VCaP (cell line): ENCODE results near the gene NPTXR.

Experiments
- H3K27ac ChIP-seq: fragments of 450-650 bp; 2 replicates; pipeline ENCODE4 v1.5.1; 2017
- CTCF ChIP-seq: fragments of 450-650 bp; conservative IDR thresholded peaks from 2 replicates; pipeline ENCODE4 v1.5.1; 2017; ENCODE audit warnings: mild to moderate bottlenecking, moderate library complexity

Gene NPTXR

DNA sequence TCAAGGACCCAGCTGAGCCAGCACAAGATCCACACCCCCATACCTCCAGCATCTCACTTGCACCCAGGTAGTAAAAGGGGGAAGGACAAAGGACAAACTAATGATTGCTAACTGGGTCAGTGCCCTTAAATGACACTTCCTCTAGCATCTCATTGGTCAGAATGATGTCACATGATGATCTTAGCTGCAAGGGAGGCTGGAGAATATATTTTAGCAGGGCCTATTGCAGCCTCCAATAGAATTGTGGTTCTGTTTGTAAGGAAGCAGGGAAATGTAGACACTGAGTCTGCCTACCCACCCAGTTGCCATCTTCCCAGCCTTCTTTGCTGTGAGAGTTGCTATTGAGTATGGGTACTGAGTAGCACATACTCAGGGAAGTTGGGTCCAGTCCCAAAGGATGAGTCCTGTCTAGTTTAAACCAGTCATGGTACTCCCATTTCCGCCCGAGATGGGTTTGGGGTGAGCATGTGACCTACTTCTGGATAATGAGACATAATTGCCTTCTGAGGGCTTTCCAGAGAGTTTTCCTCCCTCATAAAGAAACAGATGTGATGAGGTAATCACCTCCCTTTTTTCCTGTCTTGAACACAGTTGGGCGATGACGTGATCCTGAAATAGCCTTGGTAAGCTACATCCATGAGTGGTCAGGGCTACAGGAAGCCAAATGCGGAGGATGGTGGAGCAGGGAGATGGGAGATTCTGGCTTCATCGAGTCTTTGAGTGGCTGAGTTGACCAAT, 44.4 kb downstream of the NPTXR start:
- no peak overlapping the region for H3K27ac ChIP-seq
- no peak for TF ChIP-seq CTCF

GRCh38 chr22:38798496-38798895, 45.3 kb downstream of the NPTXR start:
- no peak overlapping the region for H3K27ac ChIP-seq
- TF ChIP-seq CTCF, result no peak

- no peak for TF ChIP-seq CTCF
- no peak overlapping the region for H3K27ac ChIP-seq
These were observed 47.4 kb downstream of the NPTXR start for GRCh38 chr22:38796262-38796957.

GRCh38 chr22:38795569-38795968, 48.3 kb downstream of the NPTXR start:
- no peak overlapping the region for H3K27ac ChIP-seq
- TF ChIP-seq CTCF, result no peak

DNA sequence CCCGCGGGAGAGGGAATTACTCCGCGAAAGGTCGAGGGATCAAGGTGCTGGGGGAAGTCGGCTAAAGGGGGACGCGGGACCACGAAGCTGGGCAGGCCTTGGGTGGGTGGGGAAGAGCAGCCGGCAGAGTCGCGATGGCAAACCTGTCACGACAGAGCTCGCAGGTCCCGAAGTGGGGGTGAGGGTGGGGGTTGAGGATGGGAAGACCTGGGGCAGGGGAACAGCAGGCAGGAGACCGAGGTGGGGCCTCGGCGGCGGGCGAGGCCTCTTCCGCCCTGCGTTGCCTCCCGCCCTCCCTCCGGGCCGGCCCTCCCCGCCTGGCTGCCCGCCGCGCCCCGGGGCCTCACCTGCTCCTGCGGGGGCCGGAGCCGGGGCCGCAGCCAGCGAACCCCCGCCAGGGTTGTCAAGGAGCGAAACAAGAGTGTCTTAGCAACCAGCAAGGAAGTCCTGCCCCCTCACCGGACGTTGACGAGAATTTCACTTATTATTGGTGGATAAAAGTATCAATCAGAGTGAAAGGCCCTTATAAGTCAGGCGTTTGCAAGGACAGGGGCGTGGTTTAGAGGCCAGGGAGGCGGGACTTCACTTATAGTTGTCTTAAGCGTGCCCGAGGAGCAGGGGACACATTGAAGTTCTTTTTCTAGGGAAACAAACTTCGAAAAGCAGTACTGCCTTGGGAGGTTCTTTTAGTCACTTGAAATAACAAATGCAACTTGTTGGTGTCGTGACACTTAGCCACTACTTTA, 49.9 kb downstream of the NPTXR start, which contains the start of gene DNAL4:
Gene DNAL4 (minus strand): TSS at position 423 of the 746 bp plus-strand sequence. CDS start 11,412 bp downstream, outside the sequence.
- no peak for TF ChIP-seq CTCF
- peak within 1 kb of the TSS; percentile 54; the same call in 1 of the 2 replicates for H3K27ac ChIP-seq

DNA sequence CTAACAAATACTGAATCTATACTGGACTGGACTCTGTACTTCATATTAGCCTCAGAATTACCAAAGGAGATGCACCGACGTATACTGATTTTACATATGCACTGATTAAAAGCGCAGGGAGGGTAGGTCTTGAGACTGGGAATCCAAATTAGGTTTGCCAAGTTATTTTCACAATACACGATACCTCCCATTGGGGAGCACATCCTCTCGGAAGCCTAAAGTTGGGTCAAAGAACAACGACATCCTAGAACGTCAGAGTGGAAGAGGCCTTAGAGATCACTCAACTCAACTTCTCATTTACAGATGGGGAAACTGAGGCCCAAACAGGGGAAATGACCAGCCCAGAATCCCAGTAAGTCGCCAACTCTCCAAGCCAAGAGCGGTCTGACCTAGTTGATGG, 50.5 kb downstream of the NPTXR start:
- no peak for TF ChIP-seq CTCF
- peak overlapping the region; percentile 54; the same call in 1 of the 2 replicates for H3K27ac ChIP-seq

- H3K27ac ChIP-seq, result no peak overlapping the region
These were observed 51.0 kb downstream of the NPTXR start for GRCh38 chr22:38792833-38793232.

More at GRCh38 chr22:38792833-38793232, 51.0 kb downstream of the NPTXR start:
- TF ChIP-seq CTCF, result no peak
